IMR-90 (cell line): Measurements from ENCODE around the gene ABHD16B.

Experiments used
- CEBPB ChIP-seq: IDR thresholded peaks from 2 replicates; pipeline ENCODE4 v1.6.1; 2012; ENCODE audit warnings: low read depth, low read length, improper control_type of control experiment
- CHD1 ChIP-seq: IDR thresholded peaks from 2 replicates; pipeline ENCODE4 v1.6.1; 2012; ENCODE audit warnings: low read depth, low read length, improper control_type of control experiment
- CTCF ChIP-seq: conservative IDR thresholded peaks from 2 replicates; pipeline ENCODE4 v1.5.1; 2012; ENCODE audit warnings: mild to moderate bottlenecking, low read depth, low read length, improper control_type of control experiment
- MAFK ChIP-seq: IDR thresholded peaks from 2 replicates; pipeline ENCODE4 v1.6.1; 2012; ENCODE audit warnings: low read depth, low read length, improper control_type of control experiment
- POLR2A ChIP-seq: IDR thresholded peaks from 2 replicates; pipeline ENCODE4 v1.6.1; 2012; ENCODE audit warnings: mild to moderate bottlenecking, low read depth, low read length
- RAD21 ChIP-seq: IDR thresholded peaks from 2 replicates; pipeline ENCODE4 v1.6.1; 2012; ENCODE audit warnings: low read length, improper control_type of control experiment
- RCOR1 ChIP-seq: IDR thresholded peaks from 2 replicates; pipeline ENCODE4 v1.6.1; 2012; ENCODE audit warnings: mild to moderate bottlenecking, low read length, improper control_type of control experiment; ENCODE audit not compliant: insufficient replicate concordance
- RFX5 ChIP-seq: IDR thresholded peaks from 2 replicates; pipeline ENCODE4 v1.8.0; 2012; ENCODE audit warnings: low read depth, mild to moderate bottlenecking, low read length, moderate library complexity
- SMC3 ChIP-seq: fragments of 150-350 bp; IDR thresholded peaks from 2 replicates; pipeline ENCODE4 v1.6.1; 2016; ENCODE audit warnings: low read depth, mild to moderate bottlenecking, antibody characterized with exemption, low read length, moderate library complexity
- USF2 ChIP-seq: fragments of 150-350 bp; IDR thresholded peaks from 2 replicates; pipeline ENCODE4 v1.6.1; 2017; ENCODE audit warnings: mild to moderate bottlenecking, antibody characterized with exemption, low read length, low read depth

GRCh38 chr20:63908008-63908682, 46.8 kb downstream of the ABHD16B start:
- TF ChIP-seq CTCF (no peak), USF2 (no peak), MAFK (no peak), RCOR1 (no peak), CHD1 (no peak), POLR2A (no peak), RAD21 (no peak), SMC3 (no peak), RFX5 (no peak), CEBPB (no peak)
